Urinary bladder (tissue), 4 donors: ENCODE results near the gene HCFC1R1. TPM values are rescaled to one million over a fixed set of nuclear protein-coding genes. Genes with fewer than 3 reads are reported as not detected.
A peak's percentile ranks its signal among the peaks of the same experiment; 100 is the strongest.
"Not testable (repeated sequence)": the region's sequence is repeated elsewhere in the genome, so short reads cannot be mapped to it uniquely, and the experiment has no call there.

Experiments used
- DNase-seq: peaks from one replicate; pipeline ENCODE4 v3.0.0-alpha.2; 2015; ENCODE audit errors: extremely low spot score
- H3K27ac ChIP-seq: one replicate; pipeline ENCODE4 v1.5.1; 2013; ENCODE audit warnings: low read depth, mild to moderate bottlenecking, moderate library complexity
- H3K36me3 ChIP-seq: one replicate; pipeline ENCODE4 v1.6.1; 2013; ENCODE audit warnings: mild to moderate bottlenecking, moderate library complexity; ENCODE audit not compliant: insufficient read depth
- H3K4me1 ChIP-seq: one replicate; pipeline ENCODE4 v1.6.1; 2013; ENCODE audit warnings: mild to moderate bottlenecking, moderate library complexity; ENCODE audit not compliant: insufficient read depth
- H3K4me3 ChIP-seq: one replicate; pipeline ENCODE4 v1.5.1; 2013; ENCODE audit warnings: low read depth, low read length
- WGBS: extraction: QIAGEN DNeasy Blood & Tissue Kit; methylation state at CpG from one replicate; pipeline ENCODE4 v1.1.7; 2013; 5-methylcytosine and 5-hydroxymethylcytosine counted together
- polyA plus RNA-seq: library from polyadenylated mRNA; stranded (reverse); fragments of 200-250 nt; gene quantifications from one replicate; pipeline ENCODE4 v1.2.3, GENCODE V29; 2013
- total RNA-seq: library from RNA; depleted of rRNA; stranded (reverse); fragments of >200 nt; gene quantifications from one replicate; pipeline ENCODE4 v1.2.3, GENCODE V29; 2014
- donor health status: healthy with polysubstance abuse.
- donor health status: healthy.

HCFC1R1 gene
- total and polyA plus RNA-seq, 2 donors: 29.1 to 91.8 TPM

DNA sequence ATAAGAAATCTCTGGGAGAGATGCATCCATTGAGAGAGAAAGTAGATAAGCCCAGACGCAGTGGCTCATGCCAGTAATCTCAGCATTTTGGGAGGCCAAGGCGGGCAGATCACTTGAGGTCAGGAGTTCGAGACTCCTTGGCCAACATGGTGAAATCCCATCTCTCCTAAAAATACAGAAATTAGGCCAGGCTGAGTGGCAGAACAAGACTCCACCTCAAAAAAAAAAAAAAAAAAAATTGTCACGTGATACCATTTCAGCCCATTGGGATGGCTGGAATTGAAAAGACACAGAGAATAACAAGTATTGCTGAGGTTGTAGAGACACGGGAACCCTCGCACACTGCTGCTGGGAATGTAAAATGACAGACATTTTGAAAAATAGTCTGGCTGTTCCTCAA lies 38.8 kb upstream of the HCFC1R1 start:
- peaks cover 2% of the 10 kb centered on the region for H3K4me1 ChIP-seq
- WGBS: 84% methylated on average over 6 of the region's 6 CpGs

DNA sequence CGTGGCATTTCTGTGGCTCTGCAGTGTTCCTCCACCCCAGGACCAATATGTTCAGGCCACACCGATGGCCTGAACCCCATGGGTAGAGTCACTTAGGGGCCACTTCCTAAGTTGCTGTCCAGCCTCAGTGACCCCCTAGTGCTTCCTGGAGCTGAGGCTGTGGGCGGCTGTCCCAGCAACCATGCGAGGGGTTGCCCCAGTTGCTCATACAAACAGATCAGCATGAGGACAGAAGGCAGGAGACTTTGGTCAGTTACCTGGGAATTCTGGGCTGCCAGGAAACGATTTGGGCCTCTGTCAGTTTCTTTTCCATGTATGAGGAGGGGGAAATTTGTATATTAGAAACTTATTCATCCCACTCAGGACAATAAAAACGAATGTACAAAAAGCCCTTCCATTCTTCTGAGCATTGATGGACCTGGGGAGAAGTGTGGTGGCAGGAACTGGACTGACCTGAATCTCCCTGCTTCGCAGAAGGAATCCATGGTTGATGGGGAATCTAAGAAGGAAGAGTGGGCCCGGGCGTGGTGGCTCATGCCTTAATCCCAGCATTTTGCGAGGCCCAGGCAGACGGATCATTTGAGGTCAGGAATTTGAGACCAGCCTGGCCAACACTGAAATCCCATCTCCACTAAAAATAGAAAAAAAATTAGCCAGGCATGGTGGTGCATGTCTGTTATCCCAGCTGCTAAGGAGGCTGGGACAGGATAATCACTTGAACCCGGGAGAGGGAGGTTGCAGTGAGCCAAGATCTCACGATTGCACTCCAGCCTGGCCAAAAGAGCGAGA lies 36.8 kb upstream of the HCFC1R1 start:
- no peak overlapping the region for H3K27ac ChIP-seq
- WGBS: 64% methylated on average over 14 of the region's 14 CpGs
- H3K4me3 ChIP-seq: no peak overlapping the region
- H3K4me1 ChIP-seq: peaks cover 2% of the 10 kb centered on the region
- DNase-seq: no peak
- H3K36me3 ChIP-seq: no peaks in the 10 kb centered on the region

More for the DNA sequence above, 38.8 kb upstream of the HCFC1R1 start:
- no peak overlapping the region for H3K27ac ChIP-seq
- H3K36me3 ChIP-seq: no peaks in the 10 kb centered on the region
- DNase-seq: no peak
- no peak overlapping the region for H3K4me3 ChIP-seq

DNA sequence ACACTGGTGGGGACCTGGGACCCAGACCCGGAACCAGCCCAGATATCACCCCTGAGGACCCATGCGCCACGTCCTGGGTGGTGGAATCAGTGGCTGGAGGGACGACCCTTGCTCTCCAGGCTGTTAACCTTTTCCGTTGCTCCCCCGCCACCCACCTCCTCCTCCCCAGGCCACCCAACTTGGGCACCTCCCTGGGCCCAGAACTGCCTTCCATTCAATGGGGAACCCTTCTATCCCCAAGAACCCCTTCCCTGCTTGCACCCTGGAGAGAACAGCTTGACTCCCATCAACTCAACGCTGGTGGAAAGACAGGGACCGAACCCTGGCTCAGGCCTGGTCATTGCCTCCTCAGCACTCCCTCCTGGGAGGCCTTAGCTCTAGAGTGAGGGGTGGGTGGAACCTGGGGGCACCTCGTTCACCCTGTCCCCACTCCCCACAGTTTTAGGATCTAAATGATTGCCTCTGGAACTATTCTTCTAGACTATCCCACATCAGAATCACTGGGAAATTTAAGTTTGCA lies 36.0 kb upstream of the HCFC1R1 start:
- WGBS: 60% methylated on average over 9 of the region's 9 CpGs

DNA sequence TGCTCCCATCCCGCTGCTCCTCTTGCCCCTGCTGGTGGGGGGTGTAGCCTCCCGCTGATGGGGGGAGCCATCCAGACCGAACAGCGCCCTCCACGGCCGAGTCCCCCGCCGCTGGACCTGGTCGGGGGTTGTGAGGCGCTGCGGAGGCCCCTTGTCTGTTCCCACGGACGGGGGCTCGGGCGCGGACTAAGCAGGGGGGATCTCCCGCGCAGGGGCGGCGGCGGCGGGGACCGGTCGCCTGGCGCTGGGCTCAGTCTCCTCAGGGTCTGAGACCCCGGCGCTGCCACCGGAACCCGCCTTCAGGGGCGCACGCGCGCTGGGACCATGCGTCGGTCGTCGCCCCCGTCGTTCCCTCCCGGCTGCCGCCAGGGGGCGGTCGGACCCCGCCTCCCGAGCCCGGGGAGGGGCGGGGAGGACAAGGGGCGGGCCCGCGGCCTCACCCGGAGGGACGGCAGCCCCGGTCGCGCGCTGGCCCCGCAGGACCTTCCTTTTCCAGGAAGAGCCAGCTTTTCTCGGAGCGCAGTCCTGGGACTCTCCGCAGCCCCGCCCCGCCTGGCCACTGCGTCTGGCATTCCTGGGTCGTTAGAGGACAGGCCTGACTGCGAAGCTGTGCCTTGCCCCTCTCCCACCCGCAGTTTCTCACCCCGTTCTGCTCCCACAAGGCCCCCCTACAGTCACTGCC lies 35.4 kb upstream of the HCFC1R1 start:
- DNase-seq: peak; percentile 41
- WGBS: under 1% methylated on average over 67 of the region's 67 CpGs
- Histone ChIP-seq H3K27ac (peak overlapping the region; percentile 48), H3K4me3 (peak overlapping the region; percentile 89), H3K4me1 (no peaks in the 10 kb centered on the region), H3K36me3 (no peaks in the 10 kb centered on the region)

More for the DNA sequence above, 36.0 kb upstream of the HCFC1R1 start:
- no peaks in the 10 kb centered on the region for H3K36me3 ChIP-seq
- H3K4me1 ChIP-seq: no peaks in the 10 kb centered on the region
- no peak overlapping the region for H3K27ac ChIP-seq
- DNase-seq: no peak
- peak overlapping the region; percentile 89 for H3K4me3 ChIP-seq

DNA sequence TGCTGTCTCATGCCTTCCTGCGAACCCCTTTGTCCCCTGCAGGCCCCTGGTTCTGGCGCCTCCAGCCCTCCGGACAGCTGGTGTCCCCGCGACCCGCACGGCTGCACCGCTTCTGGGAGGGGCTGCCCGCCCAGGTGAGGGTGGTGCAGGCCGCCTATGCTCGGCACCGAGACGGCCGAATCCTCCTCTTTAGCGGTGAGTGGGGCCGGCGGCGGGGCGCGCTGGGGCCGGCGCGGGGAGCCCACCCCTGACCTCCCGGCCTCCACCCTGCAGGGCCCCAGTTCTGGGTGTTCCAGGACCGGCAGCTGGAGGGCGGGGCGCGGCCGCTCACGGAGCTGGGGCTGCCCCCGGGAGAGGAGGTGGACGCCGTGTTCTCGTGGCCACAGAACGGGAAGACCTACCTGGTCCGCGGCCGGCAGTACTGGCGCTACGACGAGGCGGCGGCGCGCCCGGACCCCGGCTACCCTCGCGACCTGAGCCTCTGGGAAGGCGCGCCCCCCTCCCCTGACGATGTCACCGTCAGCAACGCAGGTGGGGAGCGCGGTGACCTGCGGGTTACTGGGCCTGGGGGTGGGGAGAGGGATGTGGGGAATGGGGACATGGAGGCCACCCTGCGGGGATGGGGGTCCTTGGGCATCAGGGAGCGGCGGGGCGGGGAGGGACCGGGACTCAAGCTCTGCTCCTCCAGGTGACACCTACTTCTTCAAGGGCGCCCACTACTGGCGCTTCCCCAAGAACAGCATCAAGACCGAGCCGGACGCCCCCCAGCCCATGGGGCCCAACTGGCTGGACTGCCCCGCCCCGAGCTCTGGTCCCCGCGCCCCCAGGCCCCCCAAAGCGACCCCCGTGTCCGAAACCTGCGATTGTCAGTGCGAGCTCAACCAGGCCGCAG lies 34.6 kb upstream of the HCFC1R1 start:
- Histone ChIP-seq H3K27ac (peak overlapping the region; percentile 48), H3K4me3 (peak overlapping the region; percentile 89), H3K36me3 (no peaks in the 10 kb centered on the region), H3K4me1 (no peaks in the 10 kb centered on the region)
- WGBS: 8% methylated on average over 77 of the region's 77 CpGs
- no peak for DNase-seq

DNA sequence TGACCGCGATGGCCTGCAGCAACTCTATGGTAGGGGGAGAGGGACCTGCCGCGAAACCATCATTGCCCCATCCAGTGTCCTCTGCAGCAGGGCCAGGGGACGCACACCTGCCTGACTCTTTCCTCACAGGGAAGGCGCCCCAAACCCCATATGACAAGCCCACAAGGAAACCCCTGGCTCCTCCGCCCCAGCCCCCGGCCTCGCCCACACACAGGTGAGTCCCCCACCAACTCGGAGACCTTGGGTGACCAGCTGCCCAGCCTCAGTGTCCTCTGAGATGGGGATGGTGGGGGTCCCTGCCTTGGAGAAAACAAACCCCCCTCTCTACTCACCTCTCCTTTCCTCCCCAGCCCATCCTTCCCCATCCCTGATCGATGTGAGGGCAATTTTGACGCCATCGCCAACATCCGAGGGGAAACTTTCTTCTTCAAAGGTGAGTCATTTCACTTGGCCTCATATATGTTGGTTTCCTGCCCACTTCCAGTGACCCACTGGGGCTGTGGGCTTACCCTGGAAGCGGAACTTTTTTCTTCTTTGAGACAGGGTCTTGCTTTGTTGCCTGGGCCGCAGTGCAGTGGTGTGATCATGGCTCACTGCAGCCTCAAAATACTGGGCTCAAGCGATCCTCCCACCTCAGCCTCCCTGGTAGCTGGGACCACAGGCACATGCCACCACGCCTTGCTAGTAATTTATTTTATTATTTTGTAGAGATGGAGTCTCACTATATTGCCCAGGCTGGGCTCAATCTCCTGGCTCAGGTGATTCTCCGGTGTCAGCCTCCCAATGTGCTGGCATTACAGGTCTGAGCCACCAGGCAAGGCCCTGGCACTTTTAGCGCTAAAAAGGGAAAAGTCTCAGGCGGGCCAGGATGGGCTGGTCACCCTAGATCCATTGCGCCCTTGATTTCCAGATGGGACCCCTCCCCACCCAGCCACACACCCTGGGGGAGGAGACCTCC lies 33.7 kb upstream of the HCFC1R1 start:
- H3K4me3 ChIP-seq: no peak overlapping the region
- DNase-seq: no peak
- no peaks in the 10 kb centered on the region for H3K4me1 ChIP-seq
- WGBS: 91% methylated on average over 22 of the region's 22 CpGs
- no peaks in the 10 kb centered on the region for H3K36me3 ChIP-seq
- H3K27ac ChIP-seq: no peak overlapping the region

DNA sequence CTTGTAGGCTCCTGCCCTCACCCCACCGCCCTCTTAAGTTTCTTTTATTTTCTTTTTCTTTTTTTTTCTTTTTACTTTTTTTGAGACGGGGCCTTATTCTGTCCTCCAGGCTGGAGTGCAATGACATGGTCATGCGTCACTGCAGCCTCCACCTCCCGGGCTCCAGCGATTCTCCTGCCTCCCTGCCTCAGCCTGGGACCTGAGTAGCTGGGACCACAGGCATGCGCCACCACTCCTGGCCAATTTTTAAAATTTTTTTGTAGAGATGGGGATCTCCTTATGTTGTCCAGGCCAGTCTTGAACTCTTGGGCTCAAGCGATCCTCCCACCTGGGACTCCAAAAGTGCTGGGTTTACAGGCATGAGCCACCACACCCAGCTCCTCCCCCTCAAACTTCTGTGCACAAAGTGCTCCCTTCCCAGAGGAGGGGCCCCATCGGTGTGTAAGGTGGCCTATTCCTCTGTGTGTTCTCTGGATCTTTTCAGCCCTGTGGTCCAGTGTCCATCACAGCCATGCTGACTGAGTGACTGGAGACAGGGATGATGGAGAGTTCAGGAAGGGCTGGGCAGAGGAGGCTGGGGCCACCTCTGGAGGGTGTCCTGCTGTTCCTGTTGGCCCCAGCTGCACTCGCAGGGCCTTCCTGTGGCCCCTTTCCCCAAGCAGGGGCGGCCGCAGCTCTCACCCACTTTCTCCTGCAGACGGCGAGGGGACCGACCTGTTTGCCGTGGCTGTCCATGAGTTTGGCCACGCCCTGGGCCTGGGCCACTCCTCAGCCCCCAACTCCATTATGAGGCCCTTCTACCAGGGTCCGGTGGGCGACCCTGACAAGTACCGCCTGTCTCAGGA lies 32.8 kb upstream of the HCFC1R1 start:
- no peak overlapping the region for H3K27ac ChIP-seq
- no peaks in the 10 kb centered on the region for H3K4me1 ChIP-seq
- no peak for DNase-seq
- H3K4me3 ChIP-seq: no peak overlapping the region
- WGBS: 89% methylated on average over 19 of the region's 19 CpGs
- H3K36me3 ChIP-seq: no peaks in the 10 kb centered on the region

DNA sequence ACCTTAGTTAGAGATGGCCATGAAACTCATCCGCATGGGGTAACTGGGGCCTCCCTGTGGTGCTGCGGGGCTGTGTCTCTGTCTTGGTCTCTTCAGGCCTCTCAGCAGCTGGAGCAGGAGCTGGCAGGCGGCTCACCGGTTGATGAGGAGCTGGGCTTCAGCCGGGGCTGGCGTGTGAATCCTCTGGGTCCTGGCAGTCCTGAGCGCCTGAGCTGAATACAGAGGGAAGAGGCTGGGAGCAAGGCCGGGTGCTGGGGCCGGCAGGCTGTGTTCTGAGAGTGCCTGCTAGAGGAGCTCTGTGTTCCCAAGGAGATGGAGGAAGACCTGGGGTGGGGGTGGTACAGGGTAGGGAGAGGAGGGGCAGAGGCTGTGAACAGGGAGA lies 32.0 kb upstream of the HCFC1R1 start:
- H3K36me3 ChIP-seq, H3K4me3 ChIP-seq, H3K27ac ChIP-seq, H3K4me1 ChIP-seq, DNase-seq: not testable (repeated sequence)
- WGBS: 50% methylated on average over 9 of the region's 9 CpGs

DNA sequence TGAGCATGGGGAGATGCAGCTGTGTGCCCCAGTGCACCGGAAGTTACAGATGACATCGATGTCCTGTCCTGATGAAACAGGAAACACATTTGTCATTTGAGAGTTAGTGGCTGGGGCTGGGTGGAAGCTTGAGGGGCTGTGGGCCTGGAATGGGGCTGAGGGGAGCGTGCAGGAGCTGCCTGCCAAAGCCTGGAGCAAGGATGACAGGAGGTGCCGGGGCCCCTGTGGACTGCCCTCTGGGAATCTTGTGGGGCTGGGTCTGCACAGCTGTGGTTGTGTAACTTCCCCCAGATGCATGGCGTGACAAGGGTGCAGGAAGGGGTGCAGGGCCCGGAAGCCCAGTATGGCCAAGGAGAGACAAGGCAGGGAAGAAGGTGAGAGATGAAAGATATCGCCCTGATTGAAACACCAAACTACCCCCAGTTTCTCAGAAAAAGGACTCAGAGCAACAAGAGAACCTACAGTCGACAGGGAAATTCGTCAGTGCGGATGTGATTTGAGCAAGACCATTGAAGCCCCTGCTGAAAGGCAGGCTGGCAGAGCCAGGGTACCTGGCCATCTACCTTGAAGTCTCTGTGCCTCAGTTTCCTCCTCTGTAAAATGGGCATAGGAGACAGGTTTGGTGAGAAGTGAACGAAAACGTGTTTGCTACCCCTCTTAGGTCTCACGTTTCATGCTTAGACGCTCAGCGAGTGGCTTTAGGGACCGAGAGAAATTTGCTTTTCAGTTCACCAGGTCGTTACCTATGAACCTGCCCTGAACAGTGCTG lies 31.4 kb upstream of the HCFC1R1 start:
- WGBS: 74% methylated on average over 17 of the region's 17 CpGs

DNA sequence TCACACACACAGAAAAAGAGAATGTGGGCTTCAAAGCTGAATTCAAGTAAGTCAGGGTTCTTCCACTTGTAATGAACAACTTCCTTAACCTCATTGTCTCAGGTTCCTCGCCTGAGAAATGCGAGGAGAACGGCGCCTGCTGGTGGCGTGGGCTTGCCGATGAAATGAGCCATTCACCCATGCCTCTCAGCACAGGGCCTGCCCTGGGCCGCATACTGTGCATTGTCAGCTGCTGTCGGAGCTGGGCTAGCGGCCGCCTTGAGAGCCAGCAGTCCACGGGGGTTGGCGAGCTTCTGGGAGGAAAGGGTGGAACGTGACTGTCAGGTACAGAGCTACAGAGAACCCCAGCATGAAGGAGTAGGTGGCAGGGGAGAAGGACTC lies 29.6 kb upstream of the HCFC1R1 start:
- not testable (repeated sequence) for H3K4me3 ChIP-seq, DNase-seq, H3K4me1 ChIP-seq, H3K36me3 ChIP-seq, H3K27ac ChIP-seq
- 91% methylated on average over 13 of the region's 13 CpGs for WGBS

More for the DNA sequence above, 31.4 kb upstream of the HCFC1R1 start:
- no peak overlapping the region for H3K4me3 ChIP-seq
- H3K4me1 ChIP-seq: no peaks in the 10 kb centered on the region
- no peak for DNase-seq
- no peaks in the 10 kb centered on the region for H3K36me3 ChIP-seq
- no peak overlapping the region for H3K27ac ChIP-seq

DNA sequence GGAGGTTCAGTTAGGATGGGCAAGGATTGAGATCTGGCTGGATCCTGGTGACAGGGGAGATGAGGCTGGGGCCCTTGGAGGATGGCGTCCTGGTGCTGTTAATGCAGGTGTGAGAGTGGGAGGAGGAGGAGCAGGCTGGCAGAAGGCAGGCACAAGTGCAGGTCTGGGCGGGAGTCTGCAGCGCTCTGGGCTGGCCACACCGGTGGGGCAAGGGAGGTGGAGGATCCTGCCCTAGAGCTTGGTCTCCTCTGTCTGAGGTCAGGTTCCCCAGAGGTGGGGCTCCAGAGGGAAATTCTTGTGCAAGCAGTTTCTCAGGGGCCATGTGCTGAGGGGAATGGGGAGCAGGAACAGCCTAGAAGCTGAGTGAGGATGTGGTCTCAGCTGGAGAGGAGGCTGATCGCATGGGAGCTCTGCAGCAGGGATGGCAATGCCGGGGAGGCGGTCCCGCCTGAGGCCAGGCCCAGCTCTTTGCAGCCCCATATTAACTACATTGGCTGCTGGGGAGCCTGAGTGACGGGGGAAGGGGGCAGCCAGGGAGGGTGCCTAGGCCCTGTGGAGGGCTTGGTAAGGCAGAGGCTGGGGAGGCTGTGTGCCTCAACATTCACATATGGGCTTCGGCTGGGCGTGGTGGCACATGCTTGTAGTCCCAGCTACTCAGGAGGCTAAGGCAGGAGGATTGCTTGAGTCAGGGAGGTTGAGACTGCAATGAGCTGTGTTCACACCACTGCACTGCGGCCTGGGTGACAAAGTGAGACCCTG lies 29.0 kb upstream of the HCFC1R1 start:
- not testable (repeated sequence) for DNase-seq, H3K4me1 ChIP-seq
- WGBS: 76% methylated on average over 11 of the region's 12 CpGs

More for the DNA sequence above, 29.0 kb upstream of the HCFC1R1 start:
- H3K4me3 ChIP-seq, H3K27ac ChIP-seq, H3K36me3 ChIP-seq: not testable (repeated sequence)
